Measurements from ENCODE around the gene FMNL3. TPM values are rescaled to one million over a fixed set of nuclear protein-coding genes. Genes with fewer than 3 reads are reported as not detected.

FMNL3 gene
- total and polyA plus RNA-seq, 2 of the 8 experiments (the other 6 are each of a cell fraction or from before 2014, with no cell fraction given), result 8.6 to 29.0 TPM

DNA sequence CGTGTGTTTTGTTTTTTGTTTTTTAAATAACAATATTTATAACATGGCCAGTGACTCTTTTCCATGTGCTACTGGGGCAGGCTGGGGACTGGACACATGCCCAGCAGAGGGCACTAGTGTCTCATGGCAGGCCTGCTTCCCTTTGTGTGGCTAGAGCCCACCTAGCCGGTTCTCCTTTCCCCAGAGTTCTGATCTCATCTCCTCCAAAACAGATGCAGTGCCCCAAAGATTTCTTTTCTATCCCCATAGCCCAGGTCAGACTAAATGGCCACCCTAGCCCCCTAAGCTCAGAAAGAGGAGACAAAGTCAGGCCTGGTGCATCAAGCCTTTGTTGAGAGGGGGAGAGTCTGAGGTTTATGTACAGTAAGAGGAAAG lies 62.6 kb downstream of the FMNL3 start (continued):
- TF ChIP-seq RNF2 (IDR thresholded peaks at IDR 0.05; ENCODE audit: borderline replicate concordance, low read depth, low read length, missing control alignments, poor library complexity, severe bottlenecking), result no peak
- no peak for TF ChIP-seq CREB1 (IDR thresholded peaks at IDR 0.05)

Measured in H1 (cell line).